H1 (cell line): ENCODE data around the gene GLIS2. TPM values are rescaled to one million over a fixed set of nuclear protein-coding genes. Genes with fewer than 3 reads are reported as not detected.

Experiments
- TAF7 ChIP-seq: optimal IDR thresholded peaks from 2 replicates; pipeline ENCODE3; 2011; ENCODE audit warnings: low read depth, mild to moderate bottlenecking, inconsistent platforms, low read length, moderate library complexity, borderline replicate concordance
- polyA plus RNA-seq, 7 experiments: library from polyadenylated mRNA; depleted of rRNA in 3 of 7; stranded (reverse) in 5 of 7; unstranded in 2 of 7; fragments of >200 nt in 5 of 7; fragments of 200-250 nt in 2 of 7; gene quantifications; 1 replicate in 5 of 7; 2 replicates in 1 of 7; 4 replicates in 1 of 7; pipeline versions ENCODE4 v1.2.1 to v1.2.3, GENCODE V29; 2011 to 2013; ENCODE audit warnings: missing spikeins in 2 of 7, mixed read lengths in 2 of 7
- total RNA-seq: library from RNA; stranded (reverse); fragmentation: NEBNext Ultra II Directional; extraction: Animal tissue kit (Norgen Biotek cat#: 25700); gene quantifications from 2 replicates; pipeline ENCODE4 v1.2.1, GENCODE V29; 2021

Gene GLIS2
- total and polyA plus RNA-seq, 2 of the 8 experiments (the other 6 are each of a cell fraction or from before 2014, with no cell fraction given), result 4.3 to 17.4 TPM

DNA sequence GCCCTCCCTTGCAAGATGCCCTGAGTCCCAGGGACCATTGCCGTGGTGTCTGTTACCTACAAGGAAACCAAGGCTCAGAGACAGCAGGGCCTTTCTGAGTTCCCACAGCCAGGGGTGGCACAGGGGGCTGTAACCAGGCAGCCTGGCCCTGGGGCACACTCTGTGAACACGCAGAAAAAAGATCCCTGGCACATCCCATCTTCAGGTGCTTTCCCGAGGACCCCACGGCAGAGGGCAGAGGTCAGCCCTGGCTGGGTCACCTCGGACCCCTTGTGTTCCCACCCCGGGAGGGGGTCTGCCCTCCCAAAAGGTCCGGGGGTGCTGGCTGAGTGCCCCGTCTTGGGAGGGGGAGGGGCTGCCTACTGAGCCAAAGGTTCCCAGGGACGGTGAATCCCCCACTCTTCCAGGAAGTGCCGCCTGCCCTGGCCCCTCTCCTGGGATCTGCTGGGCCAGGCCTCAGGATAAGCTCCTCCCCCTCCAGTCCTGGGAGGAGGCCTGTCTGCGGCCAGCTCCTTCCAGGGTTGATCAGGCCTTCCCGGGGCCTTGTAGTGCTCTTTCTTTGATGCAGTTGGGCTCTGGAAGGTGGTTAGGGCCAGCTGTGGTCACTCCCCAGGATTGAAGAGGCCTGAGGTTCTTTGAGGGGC lies 8.1 kb downstream of the GLIS2 start (continued):
- no peak for TF ChIP-seq TAF7
